DLD1 (cell line): Measurements from ENCODE around the gene STX10.
"Not testable (repeated sequence)": the region's sequence is repeated elsewhere in the genome, so short reads cannot be mapped to it uniquely, and the experiment has no call there.

Experiments used
- in situ Hi-C: cut with HindIII; loops from 2 replicates; pipeline ENCODE4 v1.10.0; 2017; ENCODE audit warnings: low sequenced_read_pairs

STX10 gene

DNA sequence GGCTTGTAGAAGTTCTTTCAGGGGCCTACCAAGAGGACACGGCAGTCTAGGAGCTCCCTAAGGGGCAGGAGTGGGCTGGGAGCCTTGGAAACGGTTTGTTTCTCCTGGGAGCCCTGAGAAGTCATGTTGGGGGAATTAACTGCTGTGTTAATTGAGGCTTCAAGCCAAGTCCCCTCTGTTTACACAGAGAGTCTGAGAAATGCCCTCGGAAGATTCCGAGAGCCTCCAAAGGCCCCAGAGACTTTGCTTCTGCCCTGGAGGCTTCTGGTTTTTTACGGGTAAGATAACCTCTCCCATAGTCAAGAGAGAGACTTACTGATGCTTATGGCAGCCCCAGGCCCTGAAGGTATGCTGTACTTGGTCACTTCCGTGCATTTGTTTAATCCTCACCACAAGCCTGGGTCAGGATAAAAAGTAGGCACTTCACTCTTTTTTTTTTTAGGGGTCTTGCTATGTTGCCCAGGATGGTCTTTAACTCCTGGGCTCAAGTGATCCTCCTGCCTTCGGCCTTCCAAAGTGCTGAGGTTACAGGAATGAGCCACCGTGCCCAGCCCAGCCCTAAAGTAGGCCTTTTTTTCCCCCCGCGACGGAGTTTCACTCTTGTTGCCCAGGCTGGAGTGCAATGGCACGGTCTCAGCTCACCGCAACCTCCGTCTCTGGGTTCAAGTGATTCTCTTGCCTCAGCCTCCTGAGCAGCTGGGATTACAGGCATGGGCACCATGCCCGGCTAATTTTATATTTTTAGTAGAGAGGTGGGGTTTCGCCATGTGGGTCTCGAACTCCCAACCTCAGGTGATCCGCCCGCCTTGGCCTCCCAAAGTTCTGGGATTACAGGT, 15.2 kb upstream of the STX10 start:
- in situ Hi-C loops, result no loop called here

DNA sequence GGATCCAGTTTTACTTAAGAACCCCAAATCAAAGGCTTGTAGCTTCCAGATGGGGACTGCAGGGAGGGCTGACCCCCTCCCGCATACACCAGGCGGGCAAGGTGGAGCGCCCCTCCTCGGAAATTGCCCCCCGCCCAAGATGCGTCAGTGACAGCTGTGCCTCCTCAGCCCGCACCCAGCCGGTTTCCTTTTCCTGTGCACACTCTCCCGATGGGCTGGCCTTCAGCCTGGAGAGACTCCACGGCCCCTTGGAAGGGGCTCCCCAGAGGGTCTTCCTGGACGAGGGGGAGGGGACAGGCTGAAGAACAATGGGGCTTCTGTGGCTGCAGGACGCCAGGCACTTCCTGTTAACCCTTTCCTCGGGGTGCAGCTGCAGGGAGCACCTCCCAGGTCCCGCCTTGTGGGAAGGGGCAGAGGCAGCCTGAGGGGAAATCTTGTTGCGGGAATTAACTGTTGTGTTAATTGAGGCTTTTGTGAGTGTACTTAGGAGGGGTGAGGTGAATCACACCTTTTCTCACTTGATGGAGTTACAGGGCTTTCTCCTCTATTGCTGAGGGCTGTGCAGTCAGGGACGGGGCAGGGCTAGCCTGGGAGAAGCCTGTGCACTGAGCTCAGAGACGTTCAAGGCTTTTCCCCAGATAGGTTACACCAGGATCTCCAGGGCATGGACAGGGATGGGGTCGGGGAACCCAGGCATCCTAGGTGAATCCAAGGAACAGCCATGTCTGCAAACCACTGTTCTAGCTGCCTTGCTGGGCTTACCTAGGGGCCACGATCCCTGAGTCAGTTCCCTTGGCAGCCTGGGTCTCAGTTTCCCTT, 14.4 kb upstream of the STX10 start:
- in situ Hi-C loops, result no loop called here

DNA sequence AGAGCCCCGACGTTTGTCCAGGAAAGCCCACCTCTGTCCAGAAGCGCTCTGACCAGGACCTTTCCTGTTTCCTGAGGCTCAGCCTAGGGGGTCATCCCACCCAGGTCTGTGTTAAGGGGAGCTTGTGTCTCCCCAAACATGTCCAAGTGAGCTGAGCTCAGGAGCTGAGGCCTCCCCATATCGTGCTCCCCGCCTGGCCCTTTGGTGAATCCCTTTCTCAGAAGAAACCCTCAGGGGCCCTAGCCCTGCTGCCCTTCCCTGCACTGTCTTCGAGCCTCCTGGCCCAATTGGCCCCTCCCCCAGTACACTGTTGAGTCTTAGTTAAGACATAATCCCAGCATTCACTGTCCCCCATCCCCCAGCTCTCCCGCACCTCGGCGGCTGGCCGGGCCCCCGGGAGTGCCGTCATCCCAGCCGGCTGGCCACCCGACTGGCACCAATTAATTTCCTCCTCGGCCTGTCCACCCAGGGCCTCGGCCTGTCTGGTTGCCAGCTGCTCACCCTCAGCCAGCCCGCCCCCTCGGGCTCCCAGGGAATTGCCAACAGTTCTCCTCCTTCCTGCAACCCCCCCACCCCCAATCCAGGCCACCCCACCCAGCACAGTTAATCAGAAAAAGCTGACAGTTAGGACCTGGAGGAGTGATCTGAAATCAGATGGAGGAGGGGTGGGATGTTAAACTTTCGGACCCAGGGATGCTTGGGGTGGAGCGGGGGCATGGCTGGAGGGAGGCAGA, 13.6 kb upstream of the STX10 start:
- in situ Hi-C loops, result no loop called here

DNA sequence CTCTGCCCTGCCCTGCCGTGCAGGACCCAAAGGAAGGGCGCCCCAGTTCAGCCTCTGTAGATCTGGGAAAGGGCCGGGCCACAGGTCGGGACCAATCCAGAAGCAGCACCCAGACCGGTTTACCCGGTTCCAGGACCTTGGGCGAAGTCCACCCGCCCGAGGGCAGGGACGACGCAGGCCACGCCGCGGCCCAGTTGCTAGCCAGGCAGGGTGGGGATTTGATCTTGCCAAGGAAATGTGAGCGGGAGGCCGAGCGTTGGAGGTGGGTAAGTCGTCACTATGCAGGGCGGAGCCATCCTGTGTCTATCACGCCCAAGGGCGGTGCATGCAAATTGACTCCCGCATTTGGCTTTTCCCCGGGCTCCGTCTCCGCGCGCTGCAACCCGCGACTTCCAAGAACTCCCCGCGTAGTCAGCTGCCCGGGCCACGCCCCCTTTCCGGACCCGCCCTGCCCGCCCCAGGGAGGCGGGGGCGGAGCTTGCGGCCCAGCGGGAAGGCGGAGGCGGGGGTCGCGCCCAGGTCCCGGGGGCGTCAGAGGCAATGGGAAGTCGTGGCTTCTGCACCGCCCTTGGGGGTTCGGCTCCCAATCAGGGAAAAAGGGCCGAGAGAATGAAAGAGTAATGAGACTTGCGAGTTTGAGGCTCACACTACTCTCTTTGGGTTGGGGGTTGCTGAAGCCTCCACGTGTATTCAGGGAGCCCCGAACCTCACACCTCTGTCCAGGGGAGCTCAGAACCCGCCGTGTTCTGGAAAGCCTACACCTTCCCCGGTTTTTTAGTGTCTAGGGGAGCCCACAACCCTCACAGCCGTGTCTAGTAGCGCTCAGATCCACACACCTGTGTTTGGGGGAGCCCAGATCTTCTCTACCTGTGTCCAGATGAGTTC, 12.8 kb upstream of the STX10 start:
- in situ Hi-C loops, result no loop called here

DNA sequence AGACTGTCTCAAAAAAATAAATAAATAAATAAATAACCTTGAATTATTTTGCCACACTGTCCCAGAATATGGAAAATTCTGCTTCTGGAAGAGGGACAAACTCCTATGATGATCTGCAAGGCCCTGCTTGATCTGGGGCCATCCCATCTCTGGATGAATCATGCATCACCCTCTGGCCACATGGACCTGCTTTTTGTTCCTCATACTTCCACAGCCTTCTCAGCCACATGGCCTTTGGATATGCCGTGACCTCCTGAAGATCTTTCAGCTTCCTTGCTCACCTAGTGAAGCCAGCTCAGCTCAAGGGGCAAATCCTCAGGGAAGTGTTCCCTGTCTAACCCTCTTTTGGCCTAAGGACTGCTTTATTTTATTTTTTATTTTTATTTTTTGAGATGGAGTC, 10.4 kb upstream of the STX10 start:
- in situ Hi-C loops, result no loop called here

DNA sequence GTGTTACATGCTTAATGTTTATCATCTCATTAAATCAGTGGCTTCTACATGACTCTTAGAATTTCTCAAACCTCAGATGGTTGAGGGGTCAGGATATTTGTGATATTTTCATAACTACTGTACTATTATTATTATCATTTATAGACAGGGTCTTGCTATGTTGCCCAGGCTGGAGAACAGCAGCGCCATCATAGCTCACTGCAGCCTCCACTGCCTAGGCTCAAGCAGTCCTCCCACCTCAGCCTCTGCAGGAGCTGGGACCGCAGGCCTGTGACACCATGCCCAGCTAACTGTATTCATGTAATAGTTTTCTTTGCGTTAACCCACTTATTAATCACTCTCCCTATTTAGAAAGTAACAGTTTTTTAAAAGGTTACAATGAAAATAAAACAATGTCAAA, 9.5 kb upstream of the STX10 start:
- in situ Hi-C loops, result no loop called here

DNA sequence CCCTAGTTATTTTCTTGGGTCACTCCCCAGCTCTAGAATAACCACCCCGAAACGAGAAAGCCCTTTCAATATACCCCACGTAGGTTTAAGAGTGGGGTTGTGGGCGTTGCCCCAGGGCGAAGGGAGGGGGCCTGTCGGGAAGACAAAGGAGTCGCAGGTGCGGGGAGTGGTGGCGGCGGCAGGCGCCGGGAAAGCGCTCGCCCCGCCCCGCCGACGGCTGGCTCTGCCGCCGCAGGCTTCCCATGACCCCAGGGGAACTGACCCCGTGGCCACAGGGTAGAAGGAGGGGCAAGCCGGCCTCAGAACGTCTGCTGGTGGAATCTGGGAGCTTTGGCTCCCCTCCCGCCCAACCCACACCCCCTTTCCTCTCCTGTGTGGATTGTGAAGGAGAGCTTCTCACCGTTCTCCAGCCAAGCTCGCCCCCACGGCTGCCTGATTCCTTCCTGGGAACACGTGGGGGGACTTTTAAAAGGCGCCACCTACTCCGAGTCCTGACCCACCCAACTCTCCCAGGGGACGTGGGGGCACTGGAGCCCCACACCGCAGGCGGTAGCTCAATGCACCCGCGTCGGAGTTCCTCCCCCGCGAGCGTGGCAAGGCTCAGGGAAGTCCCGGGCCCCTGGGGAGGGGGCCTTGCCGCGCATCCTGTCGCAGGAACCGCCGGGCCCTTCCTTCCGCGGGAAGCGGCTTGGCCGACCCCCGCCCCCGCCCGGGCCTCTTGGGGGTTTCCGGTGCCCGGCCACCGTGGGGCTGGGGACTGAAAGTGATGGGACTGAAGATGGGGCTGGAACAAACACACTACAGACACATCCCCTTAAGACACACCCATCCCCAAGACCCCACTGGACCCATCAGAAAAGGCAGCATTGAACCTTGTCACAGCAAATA, 5.5 kb upstream of the STX10 start:
- in situ Hi-C loops, result no loop called here

DNA sequence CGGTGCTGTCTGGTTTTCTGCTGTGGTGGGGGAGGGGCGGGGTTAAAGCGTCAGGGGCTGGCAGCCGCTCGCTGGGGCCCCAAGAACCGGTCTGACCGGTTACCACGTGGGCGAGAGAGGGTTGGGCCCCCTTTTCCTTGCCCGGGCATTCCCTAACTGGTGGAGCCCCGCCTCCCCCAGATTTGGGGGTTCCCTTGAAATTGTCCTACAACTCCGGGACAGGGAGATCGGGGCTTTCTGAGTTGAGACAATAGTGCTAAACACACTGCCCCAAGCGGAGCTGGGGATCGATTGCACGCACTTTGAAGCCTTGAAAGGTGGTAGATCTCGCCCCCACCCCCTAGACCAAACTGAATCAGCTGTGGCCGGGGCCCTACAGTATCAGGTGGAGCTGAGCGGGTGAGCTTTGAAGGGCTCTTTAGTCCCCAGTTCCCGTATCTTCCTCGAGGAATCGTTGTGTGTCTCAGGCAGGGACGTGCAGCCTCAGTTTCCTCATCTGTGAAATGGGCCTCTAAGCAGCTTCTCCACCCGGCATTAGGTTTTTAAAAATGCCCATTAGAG, 4.8 kb upstream of the STX10 start:
- in situ Hi-C loops, result no loop called here

DNA sequence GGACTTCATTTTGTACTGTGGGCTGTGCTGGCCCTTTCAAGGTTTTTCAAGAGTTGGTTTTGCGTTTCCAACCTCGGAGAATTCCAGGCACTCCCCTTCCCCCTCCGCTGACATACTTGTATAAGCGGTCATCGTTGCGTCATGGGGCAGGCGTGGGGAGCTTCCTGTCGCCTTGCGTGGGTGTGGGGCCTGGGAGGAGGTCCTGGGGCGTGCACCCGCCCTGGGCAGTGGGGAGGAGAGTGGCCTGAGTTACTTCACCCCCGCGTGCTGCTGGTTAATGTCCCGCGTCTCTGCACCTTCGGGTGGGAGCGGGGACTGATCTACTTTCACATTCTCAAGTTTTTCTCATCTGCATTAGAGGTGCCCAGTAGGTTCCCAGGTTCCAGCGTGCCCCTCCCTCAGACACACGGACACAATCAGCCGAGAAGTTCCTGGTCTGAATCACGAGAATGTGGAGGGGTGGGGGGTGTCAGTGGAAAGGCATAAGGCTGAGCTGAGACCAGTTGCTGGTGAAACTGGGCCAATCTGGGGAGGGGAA, 4.1 kb upstream of the STX10 start:
- in situ Hi-C loops, result no loop called here

DNA sequence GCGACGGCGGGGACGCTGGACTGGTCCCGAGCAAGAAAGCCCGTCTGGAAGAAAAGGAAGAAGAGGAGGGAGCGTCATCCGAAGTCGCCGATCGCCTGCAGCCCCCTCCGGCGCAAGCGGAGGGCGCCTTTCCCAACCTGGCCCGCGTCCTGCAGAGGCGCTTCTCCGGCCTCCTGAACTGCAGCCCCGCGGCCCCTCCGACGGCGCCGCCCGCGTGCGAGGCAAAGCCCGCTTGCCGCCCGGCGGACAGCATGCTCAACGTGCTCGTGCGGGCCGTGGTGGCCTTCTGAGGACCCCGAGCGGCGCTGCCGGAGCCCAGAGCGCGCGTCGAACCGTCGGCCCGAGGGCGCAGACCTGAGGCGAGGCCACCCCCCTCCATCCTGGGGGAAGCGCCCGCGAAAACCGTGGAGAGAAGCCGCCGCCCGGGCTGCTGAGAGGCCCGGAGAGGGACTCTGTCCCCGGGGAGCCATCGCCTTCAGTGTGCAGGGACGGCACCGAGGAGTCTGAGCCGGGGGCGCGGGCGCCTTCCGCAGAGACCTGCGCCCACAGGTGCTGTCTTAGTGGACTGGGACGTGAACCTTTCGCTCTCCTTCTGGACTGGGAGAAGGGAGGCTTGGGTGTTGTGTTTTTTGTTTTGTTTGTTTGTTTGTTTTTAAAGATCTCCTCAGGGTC, 3.5 kb upstream of the STX10 start:
- in situ Hi-C loops, result no loop called here

DNA sequence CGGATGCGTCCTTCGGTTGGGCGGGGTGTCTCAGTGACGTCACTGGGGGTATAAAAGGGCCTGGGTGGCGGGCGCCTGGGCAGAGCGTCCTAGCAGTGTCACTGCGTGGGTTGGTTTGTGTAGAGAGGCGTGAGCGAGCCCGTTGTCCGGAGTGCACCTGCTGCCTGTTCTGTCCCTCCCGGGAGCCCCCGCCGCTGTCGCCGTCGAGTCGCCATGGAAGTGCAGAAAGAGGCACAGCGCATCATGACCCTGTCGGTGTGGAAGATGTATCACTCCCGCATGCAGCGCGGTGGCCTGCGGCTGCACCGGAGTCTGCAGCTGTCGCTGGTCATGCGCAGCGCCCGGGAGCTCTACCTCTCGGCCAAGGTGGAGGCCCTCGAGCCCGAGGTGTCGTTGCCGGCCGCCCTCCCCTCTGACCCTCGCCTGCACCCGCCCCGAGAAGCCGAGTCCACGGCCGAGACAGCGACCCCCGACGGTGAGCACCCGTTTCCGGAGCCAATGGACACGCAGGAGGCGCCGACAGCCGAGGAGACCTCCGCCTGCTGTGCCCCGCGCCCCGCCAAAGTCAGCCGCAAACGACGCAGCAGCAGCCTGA, 2.9 kb upstream of the STX10 start:
- in situ Hi-C loops, result no loop called here

DNA sequence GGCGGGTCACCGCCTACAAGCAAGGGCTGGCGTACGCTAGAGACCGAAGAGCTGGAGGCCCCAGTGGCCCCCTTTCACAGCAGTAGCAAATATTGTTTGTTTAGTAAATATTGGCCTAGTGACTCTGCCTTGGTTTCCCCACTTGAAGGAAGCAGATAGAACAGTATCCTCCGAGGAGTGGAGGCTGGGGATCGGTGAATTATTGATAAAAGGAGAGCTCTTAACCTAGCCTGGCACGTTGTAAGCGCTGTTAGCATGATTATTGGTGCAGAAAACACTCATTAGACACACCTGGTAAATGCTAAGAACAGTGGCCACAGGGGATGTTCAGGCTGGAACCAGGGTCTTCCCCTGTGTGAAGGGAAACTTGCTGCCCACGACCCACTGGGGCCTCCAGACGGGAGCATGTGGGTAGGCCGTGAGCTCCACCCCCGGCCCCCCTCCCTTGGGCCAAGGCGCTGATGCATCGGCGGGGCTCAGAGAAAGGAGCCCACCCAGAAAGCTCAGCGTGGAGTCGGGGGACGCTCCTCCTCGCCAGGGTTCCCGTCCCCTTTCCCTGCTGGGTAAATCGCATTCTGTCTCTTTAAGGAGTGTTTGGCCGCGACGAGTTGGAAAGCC, 2.3 kb upstream of the STX10 start:
- in situ Hi-C loops, result no loop called here

DNA sequence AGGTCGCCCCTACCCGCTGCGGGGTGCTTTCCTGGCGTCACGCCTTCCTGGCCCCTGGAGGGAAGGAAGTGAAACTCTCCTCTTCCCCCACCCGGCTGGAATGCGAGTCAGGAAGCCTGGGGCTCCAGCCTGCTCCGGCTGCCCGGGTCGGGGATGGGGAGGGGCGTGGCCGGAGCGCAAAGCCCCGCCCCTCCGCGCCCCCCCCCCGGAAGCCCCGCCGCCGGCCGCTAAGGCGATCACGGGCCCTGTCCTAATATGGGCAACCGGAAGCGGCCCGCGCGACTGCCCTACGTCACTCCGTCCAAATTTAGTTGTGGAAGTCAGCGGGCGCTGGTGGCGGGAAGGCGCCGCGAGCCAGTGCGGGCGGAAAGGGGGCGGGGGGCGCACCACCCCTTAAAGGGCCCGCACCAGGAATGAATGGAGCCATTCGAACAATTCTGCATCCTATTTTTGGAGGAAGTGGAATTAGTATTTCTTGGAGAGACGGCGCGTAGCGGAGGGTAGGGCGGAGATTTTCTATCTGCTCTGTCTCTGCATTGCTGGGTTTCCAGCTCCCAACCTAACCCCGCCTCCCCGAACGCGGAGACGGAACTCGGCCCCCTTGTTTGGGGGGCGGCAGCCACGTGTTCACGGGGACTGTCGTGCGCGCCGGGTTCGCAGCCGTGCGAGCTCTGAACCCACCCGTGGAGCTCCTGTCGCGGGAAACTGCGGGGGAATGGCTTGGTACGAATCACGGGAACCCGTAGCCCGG, 1.6 kb upstream of the STX10 start:
- in situ Hi-C loops, result no loop called here

DNA sequence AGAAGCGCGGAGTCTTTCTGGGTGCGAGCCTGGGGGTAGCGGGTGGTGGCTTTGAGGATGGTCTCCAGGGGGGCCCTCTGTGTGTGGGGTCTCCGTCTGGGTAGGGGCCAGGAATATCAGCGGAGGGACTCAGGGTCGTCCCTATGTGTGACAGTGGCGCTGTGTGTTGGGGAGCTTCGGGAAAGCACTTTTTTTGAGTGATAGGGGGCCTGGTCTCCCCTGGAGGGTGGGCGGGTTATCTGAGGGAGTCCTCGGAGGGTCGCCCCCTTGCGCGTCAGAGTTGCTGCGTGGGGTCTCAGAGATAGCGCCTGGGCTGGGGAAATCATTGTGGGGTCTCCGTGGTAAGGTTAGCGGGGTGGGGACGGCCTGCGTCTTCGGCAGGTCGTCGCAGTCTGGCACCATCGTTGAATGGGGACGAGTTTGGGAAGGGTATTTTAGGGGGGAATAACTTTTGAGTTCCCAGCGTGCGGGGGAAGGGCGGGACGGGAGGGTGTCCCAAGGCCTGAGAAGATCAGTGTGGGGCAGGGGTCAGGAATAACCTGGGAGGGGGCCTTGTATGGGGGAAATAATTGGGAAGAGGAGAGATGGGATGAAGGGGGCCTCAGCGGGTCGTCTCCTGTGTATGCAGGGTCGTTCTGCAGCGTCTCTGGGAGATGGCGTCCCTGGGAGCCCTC, 893 bp upstream of the STX10 start:
- in situ Hi-C loops, result no loop called here

DNA sequence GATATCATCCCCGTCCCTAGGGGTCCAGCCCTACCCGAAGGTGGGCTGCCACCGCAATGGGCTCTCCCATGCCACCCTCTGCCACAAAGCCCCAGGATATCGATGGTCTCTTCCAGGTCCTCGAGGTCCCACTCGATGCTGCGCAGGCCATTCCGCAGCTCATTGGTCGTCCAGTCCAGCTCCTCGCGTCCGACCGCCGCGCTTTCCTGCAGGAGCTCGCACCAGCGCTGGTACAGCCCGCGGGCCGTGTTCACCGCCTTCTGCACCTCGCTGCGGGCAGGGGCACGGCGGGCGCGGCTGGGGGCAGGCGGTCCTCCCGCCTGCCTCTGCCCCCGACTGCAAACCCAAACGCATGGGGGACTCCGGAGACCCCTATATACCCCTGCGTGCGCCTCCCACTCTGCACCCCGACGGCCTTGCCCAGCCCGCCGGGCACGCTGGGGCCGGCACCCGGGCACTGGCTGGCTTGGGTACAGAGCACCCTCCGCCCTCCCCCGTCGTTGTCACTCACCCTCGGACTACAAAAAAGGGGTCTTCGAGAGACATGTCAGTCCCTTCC, 468 bp downstream of the STX10 start:
- in situ Hi-C loops, result no loop called here

DNA sequence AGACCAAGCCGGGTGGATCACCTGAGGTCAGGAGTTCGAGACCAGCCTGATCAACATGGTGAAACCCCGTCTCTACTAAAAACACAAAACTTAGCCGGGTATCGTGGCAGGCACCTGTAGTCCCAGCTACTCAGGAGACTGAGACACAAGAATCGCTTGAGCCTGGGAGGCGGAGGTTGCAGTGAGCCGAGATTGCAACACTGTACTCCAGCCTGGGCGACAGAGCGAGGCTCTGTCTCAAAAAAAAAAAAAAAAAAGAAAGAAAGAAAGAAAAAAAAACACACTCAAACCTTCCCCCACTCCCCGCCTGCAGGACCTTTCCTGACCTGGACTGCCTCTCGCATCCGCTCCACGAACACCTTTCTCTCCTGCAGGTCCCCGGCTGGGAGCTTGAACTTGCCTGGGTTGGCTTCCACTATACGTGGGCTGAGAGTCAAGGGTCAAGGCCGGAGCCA, 975 bp downstream of the STX10 start:
- in situ Hi-C loops, result not testable (repeated sequence)
